ENCODE measurements around the gene GRM3. TPM values are rescaled to one million over a fixed set of nuclear protein-coding genes. Genes with fewer than 3 reads are reported as not detected.

Gene GRM3
- total RNA-seq, 4 donors from 2014 or later: not detected

GRCh38 chr7:86785641-86786040 is 141.9 kb downstream of the GRM3 start:
- no peak for TF ChIP-seq CTCF (IDR thresholded peaks at IDR 0.05)
- no peak for ATAC-seq (ENCODE audit: low FRiP score)

GRCh38 chr7:86786376-86786775 is 142.7 kb downstream of the GRM3 start:
- no peak for ATAC-seq (ENCODE audit: low FRiP score)
- no peak for TF ChIP-seq CTCF (IDR thresholded peaks at IDR 0.05)
- no peak for DNase-seq (ENCODE audit: low spot score)

More at GRCh38 chr7:86785641-86786040, 141.9 kb downstream of the GRM3 start:
- DNase-seq (ENCODE audit: low spot score): no peak

GRCh38 chr7:86788948-86789347 is 145.2 kb downstream of the GRM3 start:
- DNase-seq (ENCODE audit: low spot score) (no peak), ATAC-seq (ENCODE audit: low FRiP score) (no peak)
- no peak for TF ChIP-seq CTCF (IDR thresholded peaks at IDR 0.05)

- DNase-seq (ENCODE audit: low spot score) (no peak), ATAC-seq (ENCODE audit: low FRiP score) (no peak)
- no peak for TF ChIP-seq CTCF (IDR thresholded peaks at IDR 0.05)
These were observed 146.7 kb downstream of the GRM3 start for GRCh38 chr7:86790383-86790782.

- ATAC-seq (ENCODE audit: low FRiP score) (no peak), DNase-seq (ENCODE audit: low spot score) (no peak)
- no peak for TF ChIP-seq CTCF (IDR thresholded peaks at IDR 0.05)
These were observed 148.6 kb downstream of the GRM3 start for GRCh38 chr7:86792260-86792659.

DNA sequence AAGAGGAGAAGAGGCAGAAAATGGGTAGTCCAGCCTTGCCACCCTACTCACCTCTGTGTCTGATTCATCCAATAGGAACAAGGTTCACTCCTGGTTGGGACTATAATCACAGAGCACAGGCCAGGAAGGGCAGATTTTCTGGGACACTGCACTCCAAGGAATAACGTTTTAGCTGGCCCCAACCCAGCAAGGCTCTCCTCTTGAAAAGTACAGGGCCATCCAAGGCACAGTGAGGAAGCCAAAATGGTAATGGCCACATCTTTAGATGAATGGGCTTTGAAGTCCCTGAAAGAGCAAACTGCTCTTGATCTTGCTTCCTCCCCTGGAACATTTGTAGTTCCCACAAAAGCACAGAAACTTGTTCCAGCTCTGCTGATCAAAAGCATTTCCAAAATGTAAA is 149.4 kb downstream of the GRM3 start:
- TF ChIP-seq CTCF (IDR thresholded peaks at IDR 0.05): no peak
- DNase-seq (ENCODE audit: low spot score): no peak
- no peak for ATAC-seq (ENCODE audit: low FRiP score)

GRCh38 chr7:86814661-86815379 is 171.1 kb downstream of the GRM3 start:
- ATAC-seq (ENCODE audit: low FRiP score): no peak
- no peak for TF ChIP-seq CTCF (IDR thresholded peaks at IDR 0.05)
- DNase-seq (ENCODE audit: low spot score): no peak
